HL-60 (cell line): ENCODE measurements around the gene ENPP7.

Experiments used
- CTCF ChIP-seq: IDR thresholded peaks from one replicate; pipeline ENCODE4 v1.5.1; 2011; ENCODE audit warnings: low read length, control low read depth, inconsistent platforms; ENCODE audit not compliant: insufficient read depth
- GABPA ChIP-seq: IDR thresholded peaks from 2 replicates; pipeline ENCODE4 v1.6.1; 2012; ENCODE audit warnings: low read depth
- POLR2AphosphoS5 ChIP-seq: IDR thresholded peaks from 2 replicates; pipeline ENCODE4 v1.6.1; 2012; ENCODE audit warnings: low read depth
- REST ChIP-seq: IDR thresholded peaks from 2 replicates; pipeline ENCODE4 v1.6.1; 2012; ENCODE audit warnings: low read depth; ENCODE audit not compliant: insufficient replicate concordance
- SPI1 ChIP-seq: IDR thresholded peaks from 2 replicates; pipeline ENCODE4 v1.6.1; 2012; ENCODE audit warnings: low read depth, mild to moderate bottlenecking, borderline replicate concordance

- TF ChIP-seq CTCF (no peak), POLR2AphosphoS5 (no peak), GABPA (no peak), REST (no peak), SPI1 (no peak)
These were observed 46.6 kb downstream of the ENPP7 start for GRCh38 chr17:79777120-79777893.
